Liver (tissue), 3 donors: ENCODE measurements around the gene COA1.

ENCODE experiments used
- EGR1 ChIP-seq, 2 donors: IDR thresholded peaks; 2 replicates each; pipeline ENCODE4 v1.6.1; 2016 to 2018; ENCODE audit warnings: antibody characterized with exemption in 2 of 2, low read depth in 2 of 2
- FOXA2 ChIP-seq: IDR thresholded peaks from 2 replicates; pipeline ENCODE4 v1.6.1; 2016; ENCODE audit warnings: antibody characterized with exemption
- RAD21 ChIP-seq, 2 donors: IDR thresholded peaks; 2 replicates each; pipeline ENCODE4 v1.6.1; 2016; ENCODE audit warnings: antibody characterized with exemption in 2 of 2, mild to moderate bottlenecking in 2 of 2
- SP1 ChIP-seq: IDR thresholded peaks from 2 replicates; pipeline ENCODE4 v1.6.1; 2018; ENCODE audit warnings: antibody characterized with exemption, mild to moderate bottlenecking
- TAF1 ChIP-seq: conservative IDR thresholded peaks from 2 replicates; pipeline ENCODE4 v1.6.1; 2016; ENCODE audit warnings: antibody characterized with exemption, mild to moderate bottlenecking
- TF ChIP-seq, protein P1 (sequence below): fragments of 150-350 bp; IDR thresholded peaks from 2 replicates; pipeline ENCODE4 v1.5.1; 2017; ENCODE audit warnings: improper control_type of control experiment, low read depth, low read length; ENCODE audit not compliant: missing input control
- TF ChIP-seq, protein P2 (sequence below): IDR thresholded peaks from 2 replicates; pipeline ENCODE4 v1.6.1; 2016; ENCODE audit warnings: antibody characterized with exemption
- TF ChIP-seq, protein P3 (sequence below): IDR thresholded peaks from 2 replicates; pipeline ENCODE4 v1.6.1; 2016; ENCODE audit warnings: antibody characterized with exemption, mild to moderate bottlenecking
- TF ChIP-seq, protein P4 (sequence below): IDR thresholded peaks from 2 replicates; pipeline ENCODE4 v1.6.1; 2016; ENCODE audit warnings: antibody characterized with exemption
- donor health status: healthy.
- donor health status: healthy.

DNA sequence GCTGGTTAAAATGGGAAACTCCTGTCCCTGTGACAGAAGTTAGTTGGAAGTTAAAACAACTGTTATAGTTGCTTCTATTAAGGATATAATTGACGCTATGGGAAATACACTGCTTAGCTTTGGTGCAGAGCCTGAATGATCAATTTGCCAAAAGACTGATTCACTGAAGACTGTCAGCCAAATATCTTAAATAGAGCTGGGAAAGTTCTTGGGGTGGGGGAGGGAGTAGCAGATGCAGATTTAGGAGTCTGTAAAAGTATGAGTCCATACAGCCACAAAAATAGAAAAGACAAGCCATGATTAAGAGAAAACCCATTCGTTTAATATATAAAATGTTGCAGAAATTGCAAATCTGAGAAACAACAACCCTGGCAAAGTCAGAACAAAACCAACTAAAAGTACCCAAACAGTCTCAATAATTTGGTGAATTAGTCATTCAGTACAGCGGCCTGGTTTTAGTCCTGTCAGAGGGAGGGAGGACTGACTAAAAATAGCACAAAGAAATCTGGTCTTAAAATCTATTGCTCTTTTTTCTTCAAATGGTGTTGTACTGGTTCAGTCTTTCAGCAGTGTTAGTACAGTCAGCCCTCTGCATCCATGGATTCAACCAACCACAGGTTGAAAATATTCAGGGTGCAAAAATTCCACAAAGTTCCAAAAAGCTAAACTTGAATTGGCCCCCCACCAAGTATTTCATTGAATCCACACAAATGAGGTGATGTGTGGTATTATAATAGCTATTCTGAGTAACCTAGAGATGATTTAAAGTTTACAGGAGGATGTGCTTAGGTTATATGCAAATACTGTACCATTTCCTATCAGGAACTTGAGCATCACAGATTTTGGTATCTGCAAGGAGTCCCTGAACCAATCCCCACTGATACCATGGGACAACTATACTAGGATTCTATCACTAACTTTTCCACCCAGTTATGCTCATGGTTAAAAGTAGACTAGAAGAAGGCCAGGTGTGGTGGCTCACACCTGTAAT, 116.4 kb downstream of the COA1 start:
- TF ChIP-seq TAF1 (no peak), RAD21 (IDR thresholded peaks at IDR 0.05) (no peak), FOXA2 (no peak), EGR1 (IDR thresholded peaks at IDR 0.05; ENCODE audit: low read depth in 2 of 2) (no peak), SP1 (no peak)
- TF ChIP-seq, protein P1, sequence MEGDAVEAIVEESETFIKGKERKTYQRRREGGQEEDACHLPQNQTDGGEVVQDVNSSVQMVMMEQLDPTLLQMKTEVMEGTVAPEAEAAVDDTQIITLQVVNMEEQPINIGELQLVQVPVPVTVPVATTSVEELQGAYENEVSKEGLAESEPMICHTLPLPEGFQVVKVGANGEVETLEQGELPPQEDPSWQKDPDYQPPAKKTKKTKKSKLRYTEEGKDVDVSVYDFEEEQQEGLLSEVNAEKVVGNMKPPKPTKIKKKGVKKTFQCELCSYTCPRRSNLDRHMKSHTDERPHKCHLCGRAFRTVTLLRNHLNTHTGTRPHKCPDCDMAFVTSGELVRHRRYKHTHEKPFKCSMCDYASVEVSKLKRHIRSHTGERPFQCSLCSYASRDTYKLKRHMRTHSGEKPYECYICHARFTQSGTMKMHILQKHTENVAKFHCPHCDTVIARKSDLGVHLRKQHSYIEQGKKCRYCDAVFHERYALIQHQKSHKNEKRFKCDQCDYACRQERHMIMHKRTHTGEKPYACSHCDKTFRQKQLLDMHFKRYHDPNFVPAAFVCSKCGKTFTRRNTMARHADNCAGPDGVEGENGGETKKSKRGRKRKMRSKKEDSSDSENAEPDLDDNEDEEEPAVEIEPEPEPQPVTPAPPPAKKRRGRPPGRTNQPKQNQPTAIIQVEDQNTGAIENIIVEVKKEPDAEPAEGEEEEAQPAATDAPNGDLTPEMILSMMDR, result no peak
- TF ChIP-seq, protein P2, sequence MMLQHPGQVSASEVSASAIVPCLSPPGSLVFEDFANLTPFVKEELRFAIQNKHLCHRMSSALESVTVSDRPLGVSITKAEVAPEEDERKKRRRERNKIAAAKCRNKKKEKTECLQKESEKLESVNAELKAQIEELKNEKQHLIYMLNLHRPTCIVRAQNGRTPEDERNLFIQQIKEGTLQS, result no peak
- TF ChIP-seq, protein P3, sequence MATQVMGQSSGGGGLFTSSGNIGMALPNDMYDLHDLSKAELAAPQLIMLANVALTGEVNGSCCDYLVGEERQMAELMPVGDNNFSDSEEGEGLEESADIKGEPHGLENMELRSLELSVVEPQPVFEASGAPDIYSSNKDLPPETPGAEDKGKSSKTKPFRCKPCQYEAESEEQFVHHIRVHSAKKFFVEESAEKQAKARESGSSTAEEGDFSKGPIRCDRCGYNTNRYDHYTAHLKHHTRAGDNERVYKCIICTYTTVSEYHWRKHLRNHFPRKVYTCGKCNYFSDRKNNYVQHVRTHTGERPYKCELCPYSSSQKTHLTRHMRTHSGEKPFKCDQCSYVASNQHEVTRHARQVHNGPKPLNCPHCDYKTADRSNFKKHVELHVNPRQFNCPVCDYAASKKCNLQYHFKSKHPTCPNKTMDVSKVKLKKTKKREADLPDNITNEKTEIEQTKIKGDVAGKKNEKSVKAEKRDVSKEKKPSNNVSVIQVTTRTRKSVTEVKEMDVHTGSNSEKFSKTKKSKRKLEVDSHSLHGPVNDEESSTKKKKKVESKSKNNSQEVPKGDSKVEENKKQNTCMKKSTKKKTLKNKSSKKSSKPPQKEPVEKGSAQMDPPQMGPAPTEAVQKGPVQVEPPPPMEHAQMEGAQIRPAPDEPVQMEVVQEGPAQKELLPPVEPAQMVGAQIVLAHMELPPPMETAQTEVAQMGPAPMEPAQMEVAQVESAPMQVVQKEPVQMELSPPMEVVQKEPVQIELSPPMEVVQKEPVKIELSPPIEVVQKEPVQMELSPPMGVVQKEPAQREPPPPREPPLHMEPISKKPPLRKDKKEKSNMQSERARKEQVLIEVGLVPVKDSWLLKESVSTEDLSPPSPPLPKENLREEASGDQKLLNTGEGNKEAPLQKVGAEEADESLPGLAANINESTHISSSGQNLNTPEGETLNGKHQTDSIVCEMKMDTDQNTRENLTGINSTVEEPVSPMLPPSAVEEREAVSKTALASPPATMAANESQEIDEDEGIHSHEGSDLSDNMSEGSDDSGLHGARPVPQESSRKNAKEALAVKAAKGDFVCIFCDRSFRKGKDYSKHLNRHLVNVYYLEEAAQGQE, result no peak
- TF ChIP-seq, protein P4, sequence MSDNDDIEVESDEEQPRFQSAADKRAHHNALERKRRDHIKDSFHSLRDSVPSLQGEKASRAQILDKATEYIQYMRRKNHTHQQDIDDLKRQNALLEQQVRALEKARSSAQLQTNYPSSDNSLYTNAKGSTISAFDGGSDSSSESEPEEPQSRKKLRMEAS, result no peak
